Skin epidermis (tissue), 12 donors: ENCODE results near the gene MCM9.
"Not testable (repeated sequence)": the region's sequence is repeated elsewhere in the genome, so short reads cannot be mapped to it uniquely, and the experiment has no call there.

Experiments used
- H3K27ac ChIP-seq, 21 experiments: fragments of 200-600 bp; sonication (generic) in 11 of 21; one replicate each; pipeline ENCODE4 v1.5.0; 2020; ENCODE audit warnings: mild to moderate bottlenecking in 3 of 21, inconsistent platforms in 2 of 21, moderate library complexity in 2 of 21
- H3K4me3 ChIP-seq, 7 experiments: fragments of 200-600 bp; sonication (generic) in 2 of 7; one replicate each; pipeline ENCODE4 v1.5.0; 2020; ENCODE audit warnings: inconsistent platforms in 2 of 7, mild to moderate bottlenecking in 2 of 7, moderate library complexity in 1 of 7

The MCM9 gene

GRCh38 chr6:118781897-118782296 lies 153.1 kb downstream of the MCM9 start:
- no peak overlapping the region for H3K27ac ChIP-seq
- no peak overlapping the region for H3K4me3 ChIP-seq

- no peak overlapping the region for H3K4me3 ChIP-seq
- no peak overlapping the region for H3K27ac ChIP-seq
These were observed 154.3 kb downstream of the MCM9 start for GRCh38 chr6:118780668-118781067.

- Histone ChIP-seq H3K27ac (no peak overlapping the region), H3K4me3 (no peak overlapping the region)
These were observed 158.1 kb downstream of the MCM9 start for GRCh38 chr6:118776607-118777549.

GRCh38 chr6:118775381-118775780 lies 159.6 kb downstream of the MCM9 start:
- Histone ChIP-seq H3K27ac (no peak overlapping the region), H3K4me3 (no peak overlapping the region)

- H3K4me3 ChIP-seq = no peak overlapping the region
- no peak overlapping the region for H3K27ac ChIP-seq
These were observed 160.4 kb downstream of the MCM9 start for GRCh38 chr6:118774581-118774980.

GRCh38 chr6:118772886-118773285 lies 162.1 kb downstream of the MCM9 start:
- Histone ChIP-seq H3K27ac (no peak overlapping the region), H3K4me3 (no peak overlapping the region)

GRCh38 chr6:118771253-118771652 lies 163.7 kb downstream of the MCM9 start:
- Histone ChIP-seq H3K4me3 (no peak overlapping the region), H3K27ac (no peak overlapping the region)

- Histone ChIP-seq H3K27ac (no peak overlapping the region), H3K4me3 (no peak overlapping the region)
These were observed 164.1 kb downstream of the MCM9 start for GRCh38 chr6:118770835-118771234.

GRCh38 chr6:118770112-118770788 lies 164.7 kb downstream of the MCM9 start:
- Histone ChIP-seq H3K27ac (no peak overlapping the region), H3K4me3 (no peak overlapping the region)

GRCh38 chr6:118768904-118769325 lies 166.0 kb downstream of the MCM9 start:
- H3K27ac ChIP-seq = peak overlapping the region in 15 of 21 experiments; percentile 3 to 82 (median 54)
- H3K4me3 ChIP-seq = no peak overlapping the region

GRCh38 chr6:118768441-118768840 lies 166.5 kb downstream of the MCM9 start:
- H3K4me3 ChIP-seq = no peak overlapping the region
- peak overlapping the region in 15 of 21 experiments; percentile 3 to 82 (median 54) for H3K27ac ChIP-seq

- not testable (repeated sequence) for H3K4me3 ChIP-seq, H3K27ac ChIP-seq
These were observed 169.6 kb downstream of the MCM9 start for GRCh38 chr6:118765316-118765715.

- H3K4me3 ChIP-seq = no peak overlapping the region
- H3K27ac ChIP-seq = no peak overlapping the region
These were observed 170.2 kb downstream of the MCM9 start for GRCh38 chr6:118764766-118765165.
